IPS DF 19.7 (cell line): Measurements from ENCODE around the gene ABCF3.

Source experiments
- DNase-seq: peaks from one replicate; pipeline ENCODE4 v3.0.0-alpha.2; 2013; ENCODE audit warnings: low read depth, low spot score

ABCF3 gene

GRCh38 chr3:184167786-184168185, 18.2 kb upstream of the ABCF3 start:
- no peak for DNase-seq

DNA sequence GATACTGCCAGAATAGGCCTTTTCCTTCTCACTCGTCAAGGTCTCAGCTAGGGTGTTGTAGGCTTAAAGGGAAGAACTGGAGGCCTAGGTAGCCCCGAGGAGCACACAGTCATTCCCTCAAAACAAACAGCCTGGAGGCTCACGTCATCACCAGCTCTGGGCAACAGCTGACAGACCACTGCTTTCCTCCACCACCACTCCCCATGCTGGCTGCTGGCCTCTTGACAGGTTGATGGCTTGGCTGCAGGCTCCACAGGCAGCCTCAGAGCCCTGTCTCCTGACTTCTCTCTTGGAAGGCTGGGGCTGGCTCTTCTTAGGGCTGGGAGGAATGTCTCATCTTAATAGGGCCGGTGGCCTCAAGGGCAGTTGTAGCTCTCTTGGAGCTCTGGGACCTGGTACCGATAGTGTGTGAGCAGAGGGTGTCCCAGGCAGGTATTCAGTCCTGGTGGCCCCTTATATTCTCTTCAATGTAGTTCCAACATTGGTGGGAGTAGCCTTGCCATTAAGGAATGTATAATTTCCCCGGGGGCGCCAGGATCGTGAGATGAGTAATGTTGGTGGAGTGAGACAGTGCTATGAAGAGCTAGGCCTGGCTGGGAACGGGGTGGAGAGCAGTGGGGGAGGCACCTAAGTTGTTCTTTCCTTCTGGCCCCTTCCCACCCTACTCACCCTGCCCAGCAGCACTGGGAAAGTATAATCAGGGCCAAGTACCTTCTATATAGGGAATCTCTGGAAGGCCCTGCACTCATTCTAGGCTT, 17.5 kb upstream of the ABCF3 start:
- no peak for DNase-seq

- no peak for DNase-seq
Measured at GRCh38 chr3:184169896-184170875, 15.8 kb upstream of the ABCF3 start.

DNA sequence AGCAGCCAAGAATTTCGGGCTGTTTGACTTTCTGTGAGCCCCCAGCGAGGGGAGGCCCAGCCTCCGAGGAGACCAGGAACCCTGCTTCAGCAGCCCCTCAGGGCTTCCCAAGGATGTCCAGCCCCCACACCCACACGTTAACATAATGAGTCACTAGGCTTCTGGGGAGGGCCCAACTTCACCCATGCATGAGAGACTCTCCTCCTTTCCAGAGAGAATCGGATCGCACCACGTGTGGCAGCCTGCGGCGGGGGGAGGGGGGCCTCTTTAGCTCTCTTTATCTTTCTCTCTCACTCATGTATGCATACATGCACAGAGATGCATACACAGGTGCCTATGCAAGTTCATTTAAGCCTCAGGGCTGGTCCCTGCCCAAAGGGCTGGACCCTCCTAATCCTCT, 14.4 kb upstream of the ABCF3 start:
- no peak for DNase-seq

DNA sequence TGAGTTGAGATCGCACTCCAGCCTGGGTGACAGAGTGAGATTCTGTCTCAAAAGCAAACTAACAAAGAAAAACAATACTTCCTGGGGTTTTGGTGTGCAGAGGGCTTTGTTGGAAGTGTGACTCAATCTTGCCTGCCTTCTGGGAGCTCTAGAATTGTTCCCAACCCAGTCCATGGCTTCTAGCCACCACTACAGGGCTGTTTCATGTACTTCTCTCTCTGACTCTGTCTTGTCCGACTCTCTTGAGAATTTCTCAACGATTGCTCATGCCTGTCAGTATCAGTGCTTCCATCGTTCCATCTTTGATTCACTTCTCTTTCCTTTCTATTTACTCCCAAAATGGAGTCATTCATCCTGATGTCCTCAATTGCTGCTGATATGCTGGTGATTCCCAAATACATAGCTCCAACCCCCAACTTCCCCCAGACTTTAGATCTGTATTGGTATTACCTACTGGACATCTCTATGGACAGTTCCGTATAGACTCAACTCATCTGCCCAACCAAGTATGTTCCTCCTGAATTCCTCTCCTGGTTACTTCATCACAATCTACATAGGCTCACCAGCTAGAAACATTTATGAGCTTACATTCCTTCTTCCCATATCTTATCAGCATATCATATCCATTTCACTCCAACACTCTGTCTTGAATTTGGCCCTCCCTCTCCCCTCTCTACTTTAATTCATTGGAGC, 13.2 kb upstream of the ABCF3 start:
- no peak for DNase-seq

GRCh38 chr3:184173374-184173722, 12.7 kb upstream of the ABCF3 start:
- DNase-seq, result no peak

DNA sequence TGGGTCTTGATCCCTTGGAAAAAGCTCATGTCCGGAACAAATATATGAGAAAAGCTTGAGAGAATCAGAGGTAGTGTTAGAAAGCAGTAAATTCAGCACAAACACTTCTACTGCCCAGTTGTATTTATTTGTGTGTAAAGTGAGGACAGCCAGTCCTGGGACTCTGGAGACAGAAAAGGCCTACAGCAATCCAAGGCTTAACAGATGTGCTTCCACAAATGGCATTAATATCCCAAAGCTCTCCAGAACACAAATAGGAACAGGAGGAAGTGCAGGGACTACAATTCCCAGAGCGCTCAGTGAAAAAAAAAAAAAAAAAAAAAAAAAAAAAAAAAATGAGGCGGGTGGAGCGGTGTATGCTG, 11.7 kb upstream of the ABCF3 start:
- DNase-seq, result no peak

GRCh38 chr3:184174646-184175492, 11.1 kb upstream of the ABCF3 start, which contains the start of gene AP2M1:
AP2M1 (plus strand) TSS chr3:184174855; CDS start chr3:184176994, 2,139 bp downstream.
- DNase-seq, result peak; percentile 94

- no peak for DNase-seq
Measured at GRCh38 chr3:184175506-184175905, 10.5 kb upstream of the ABCF3 start.

DNA sequence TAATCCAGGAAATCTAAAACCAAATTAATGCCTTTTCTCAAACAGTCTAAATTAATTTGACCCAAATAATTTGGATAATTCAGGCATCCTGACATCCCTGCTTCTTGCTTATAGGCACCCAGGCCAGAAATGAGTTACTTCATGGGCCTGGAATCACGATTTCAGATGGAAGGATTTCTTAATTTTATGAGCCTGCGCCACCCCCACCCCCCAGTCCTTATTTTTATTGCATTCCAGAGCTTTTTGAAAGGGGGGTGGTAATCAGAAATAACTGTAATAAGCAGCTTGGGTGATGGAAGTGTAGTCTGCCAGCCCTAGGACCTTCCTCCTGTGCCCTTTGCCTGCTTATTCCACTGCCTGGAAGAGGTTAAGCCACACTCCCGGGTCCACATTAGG, 10.0 kb upstream of the ABCF3 start:
- no peak for DNase-seq

- DNase-seq, result peak; percentile 78
Measured at GRCh38 chr3:184176377-184177330, 9.3 kb upstream of the ABCF3 start.

- no peak for DNase-seq
Measured at GRCh38 chr3:184177331-184177731, 8.7 kb upstream of the ABCF3 start.

DNA sequence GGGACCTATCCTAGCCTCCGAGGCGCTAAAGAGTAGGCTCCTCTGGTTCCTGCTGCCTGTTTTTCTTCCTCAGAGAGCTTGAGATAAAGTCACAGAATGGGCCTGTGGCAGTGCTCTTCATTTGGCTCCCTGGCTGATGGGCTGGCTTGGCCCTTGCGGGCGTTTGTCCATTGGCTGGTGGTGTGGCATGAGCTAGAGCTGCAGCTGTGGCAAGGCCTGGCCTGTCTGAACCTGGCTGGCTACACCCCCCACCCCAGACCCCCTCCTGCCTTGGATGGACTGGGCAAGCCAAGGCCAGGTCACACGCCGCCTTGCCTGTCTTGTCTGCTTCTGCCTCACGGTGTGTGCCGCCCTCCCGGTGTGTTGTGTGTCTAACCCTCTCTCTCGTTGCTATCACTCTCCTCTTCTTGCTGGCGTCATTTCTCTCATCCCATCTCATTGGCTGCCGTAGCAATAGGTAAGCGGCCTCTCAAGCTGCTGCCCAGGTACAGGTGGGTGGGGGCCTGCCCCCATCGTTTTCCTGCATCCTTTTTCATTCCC, 8.2 kb upstream of the ABCF3 start:
- DNase-seq, result no peak

DNA sequence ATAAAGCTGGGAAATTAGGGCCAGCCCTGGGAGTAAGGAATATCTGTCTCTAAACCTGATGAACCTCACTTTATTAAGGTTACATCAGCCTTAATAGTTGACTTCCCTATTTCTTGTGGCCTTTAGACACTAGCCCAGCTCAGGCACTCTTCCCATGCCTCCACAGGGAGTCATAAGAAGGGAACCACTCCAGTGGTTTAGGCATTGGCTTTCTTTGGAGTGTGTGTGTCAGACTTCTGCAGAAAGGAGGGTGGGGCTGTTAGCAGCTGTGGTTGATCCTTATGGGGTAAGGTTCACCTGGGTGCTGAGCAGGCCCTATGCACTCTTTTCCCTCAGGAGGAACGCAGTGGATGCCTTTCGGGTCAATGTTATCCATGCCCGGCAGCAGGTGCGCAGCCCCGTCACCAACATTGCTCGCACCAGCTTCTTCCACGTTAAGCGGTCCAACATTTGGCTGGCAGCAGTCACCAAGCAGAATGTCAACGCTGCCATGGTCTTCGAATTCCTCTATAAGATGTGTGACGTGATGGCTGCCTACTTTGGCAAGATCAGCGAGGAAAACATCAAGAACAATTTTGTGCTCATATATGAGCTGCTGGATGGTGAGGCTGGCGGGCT, 7.4 kb upstream of the ABCF3 start:
- DNase-seq, result no peak

- DNase-seq, result no peak
Measured at GRCh38 chr3:184180165-184180564, 5.8 kb upstream of the ABCF3 start.

DNA sequence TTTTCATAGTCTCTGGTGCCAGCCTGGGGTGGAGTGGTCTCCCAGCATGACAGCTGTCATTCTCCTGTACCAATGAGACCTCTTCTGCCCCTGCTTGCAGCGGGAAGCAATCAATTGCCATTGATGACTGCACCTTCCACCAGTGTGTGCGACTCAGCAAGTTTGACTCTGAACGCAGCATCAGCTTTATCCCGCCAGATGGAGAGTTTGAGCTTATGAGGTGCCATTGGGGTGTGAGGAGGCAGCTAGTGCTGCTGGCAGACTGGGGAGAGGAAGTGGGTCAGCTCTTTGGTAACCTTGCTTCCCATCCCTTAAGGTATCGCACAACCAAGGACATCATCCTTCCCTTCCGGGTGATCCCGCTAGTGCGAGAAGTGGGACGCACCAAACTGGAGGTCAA, 4.4 kb upstream of the ABCF3 start:
- DNase-seq, result no peak

GRCh38 chr3:184183679-184184078, 2.3 kb upstream of the ABCF3 start:
- no peak for DNase-seq

- no peak for DNase-seq
Measured at GRCh38 chr3:184184546-184185230, 1.3 kb upstream of the ABCF3 start.
